ENCODE data around the gene CENPB.

Gene CENPB

DNA sequence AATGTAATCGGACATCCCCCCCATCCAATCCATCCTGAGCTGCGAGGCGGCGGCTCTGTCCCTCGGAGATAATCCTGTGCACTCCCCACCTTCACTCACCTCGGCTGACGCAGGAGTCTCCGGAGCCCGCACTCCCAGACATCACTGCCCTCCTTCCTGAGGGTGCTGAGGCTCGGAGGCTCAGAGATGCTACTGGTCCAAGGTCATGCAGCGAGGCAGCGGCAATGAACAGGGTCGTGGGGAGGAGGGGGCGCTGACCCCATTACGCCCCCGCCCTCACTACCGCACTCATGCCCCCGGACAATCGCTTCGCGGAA is 19.5 kb downstream of the CENPB start:
- no peak for DNase-seq (ENCODE audit: low read depth, low spot score)

- no peak for DNase-seq (ENCODE audit: low read depth, low spot score)
Observed at GRCh38 chr20:3766422-3767109, 20.0 kb downstream of the CENPB start.

DNA sequence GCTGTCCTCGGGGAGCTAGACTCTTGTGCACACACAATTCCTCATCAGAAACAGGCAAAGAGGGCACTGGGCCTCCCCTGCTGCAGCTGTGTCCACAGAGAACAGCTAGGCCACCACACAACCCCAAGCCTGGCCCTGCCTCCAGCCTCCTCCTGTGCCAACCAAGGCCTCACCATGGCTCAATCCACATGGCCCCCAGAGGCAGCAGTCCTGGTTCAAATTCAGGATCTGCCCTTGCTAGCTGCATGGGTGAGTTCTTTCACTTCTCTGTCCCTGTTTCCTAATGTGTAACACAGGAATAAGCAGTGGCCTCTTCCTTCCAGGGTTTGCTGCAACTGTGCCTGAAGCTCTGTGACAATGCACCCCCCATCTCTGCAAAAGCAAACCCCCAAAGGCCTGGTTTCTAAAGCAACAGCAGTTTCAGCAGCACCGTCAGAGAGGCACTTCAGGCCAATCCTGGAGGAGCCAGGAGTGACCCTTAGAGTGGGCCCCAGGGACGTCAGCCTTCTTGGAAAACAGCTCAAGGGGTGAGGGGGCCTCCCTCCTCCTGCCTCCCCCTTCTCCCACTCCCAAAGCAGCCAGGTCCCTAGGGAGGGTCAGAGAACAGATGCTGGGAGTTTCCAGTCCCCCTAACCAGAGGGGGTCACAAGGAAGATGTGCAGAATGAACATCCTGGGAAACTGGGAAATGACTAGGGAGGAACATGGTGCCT is 21.2 kb downstream of the CENPB start:
- DNase-seq (ENCODE audit: low read depth, low spot score) = no peak

DNA sequence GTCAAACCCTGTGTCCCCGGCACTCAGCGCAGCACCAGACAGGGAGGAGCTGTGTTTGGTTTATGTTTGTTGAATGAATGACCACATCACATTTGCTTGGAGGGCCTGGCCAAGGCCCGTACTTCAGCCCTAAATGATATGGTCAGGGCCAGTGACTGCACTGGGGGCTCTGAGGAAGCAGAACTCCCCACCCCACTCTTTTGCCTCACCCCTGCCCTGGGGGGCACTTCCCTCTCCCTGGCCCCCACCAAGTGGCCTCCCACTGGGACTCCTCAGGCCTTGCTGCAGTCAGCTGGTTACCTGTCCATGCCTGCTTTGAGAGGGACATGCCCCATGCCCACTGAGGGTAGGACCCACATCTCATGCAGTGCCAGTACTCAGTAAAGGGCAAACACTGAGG is 21.9 kb downstream of the CENPB start:
- DNase-seq (ENCODE audit: low read depth, low spot score) = no peak

DNA sequence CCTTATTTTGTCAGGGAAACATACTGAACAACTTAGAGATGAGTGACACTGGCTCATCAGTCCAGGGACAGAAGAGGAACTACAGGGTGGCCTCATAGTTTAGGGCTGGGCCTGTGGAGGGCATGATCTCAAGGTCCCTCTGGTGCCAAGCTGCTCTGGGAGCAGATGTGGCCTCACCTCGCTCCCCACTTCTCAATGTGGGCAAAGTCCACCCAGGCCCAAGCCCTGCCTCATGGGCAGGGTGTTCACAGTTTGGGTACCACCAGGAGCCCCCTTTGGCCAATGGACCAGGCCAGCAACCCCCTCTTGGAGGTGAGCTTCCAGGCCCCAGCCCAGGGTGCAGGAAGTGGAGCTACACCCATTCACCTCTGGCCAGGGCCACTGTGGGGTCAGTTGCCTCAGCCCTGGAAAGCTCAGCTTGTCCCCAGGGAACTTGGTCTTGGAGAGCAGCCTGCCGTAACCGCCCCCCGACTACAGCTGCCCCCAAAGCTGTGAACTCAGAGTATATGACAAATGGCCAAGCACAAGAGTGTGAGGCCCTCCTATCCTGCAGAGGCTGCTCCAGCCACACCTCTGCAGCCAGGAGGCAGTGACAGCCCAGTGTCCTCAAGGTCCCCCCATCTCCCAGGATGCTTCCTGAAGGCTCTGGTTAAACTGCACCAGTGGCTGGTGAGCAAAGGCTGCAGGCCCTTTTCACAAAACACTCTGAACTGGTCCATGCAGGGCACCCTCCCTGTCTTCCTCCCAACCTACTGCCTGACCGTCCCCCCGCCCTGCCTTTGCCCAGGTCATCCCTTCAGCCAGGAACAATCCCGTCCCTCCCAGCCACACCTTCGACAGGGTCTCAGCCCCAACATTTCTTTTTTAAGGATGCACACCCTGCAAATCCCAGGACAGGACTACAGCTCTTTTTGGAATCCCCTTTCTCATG is 22.6 kb downstream of the CENPB start:
- no peak for DNase-seq (ENCODE audit: low read depth, low spot score)

DNA sequence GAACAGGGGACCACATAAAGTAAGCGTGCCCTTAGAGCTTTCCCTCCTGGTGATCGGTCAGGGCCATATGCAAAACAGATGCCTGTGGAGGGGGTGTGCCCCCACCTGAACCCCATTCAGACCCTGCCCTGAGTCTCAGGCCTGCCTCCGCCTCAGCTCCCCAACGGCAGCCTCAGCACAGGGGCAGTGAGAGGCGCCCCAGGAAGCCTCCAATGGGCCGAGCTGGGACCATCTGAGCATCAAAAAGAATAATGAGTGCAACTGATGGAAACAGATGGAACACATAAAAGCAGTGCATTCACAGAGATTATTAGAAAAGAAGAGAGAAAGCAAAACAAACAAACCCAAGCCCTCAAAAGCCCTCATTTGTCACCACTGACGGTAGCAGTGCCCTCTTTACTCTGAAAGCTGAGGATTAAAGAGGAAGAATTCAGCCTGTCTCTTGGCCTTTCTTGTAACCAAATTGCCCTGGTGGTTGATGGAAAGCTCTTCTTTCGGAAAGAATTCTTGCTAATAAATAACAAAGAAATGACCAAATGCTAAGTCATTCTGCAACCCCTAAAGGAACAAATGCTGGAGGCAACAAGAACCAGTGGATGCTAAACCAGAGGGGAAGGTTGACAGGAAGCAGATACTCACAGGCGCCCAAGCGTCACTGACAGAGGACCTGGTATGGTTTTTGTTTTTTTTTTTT is 25.7 kb downstream of the CENPB start:
- no peak for DNase-seq (ENCODE audit: low read depth, low spot score)

DNA sequence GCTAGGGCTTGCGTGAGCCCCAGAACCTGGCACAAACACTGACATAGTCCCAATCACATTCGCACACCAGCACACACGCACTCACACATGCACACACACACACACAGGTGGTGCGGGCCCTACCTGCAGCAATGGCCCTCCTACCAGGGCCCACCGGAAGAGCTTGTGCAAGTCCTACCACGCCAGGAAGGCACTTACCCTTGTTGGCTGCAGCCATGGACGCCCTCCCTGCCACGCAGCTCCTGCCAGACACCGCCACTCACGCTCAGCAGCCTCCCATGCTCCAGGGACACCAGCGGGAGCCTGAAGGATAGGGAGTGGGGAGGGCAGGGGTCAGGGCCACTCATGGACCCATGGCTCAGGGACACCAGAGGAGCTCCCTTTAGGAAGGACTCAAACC is 26.7 kb downstream of the CENPB start:
- no peak for DNase-seq (ENCODE audit: low read depth, low spot score)

- DNase-seq (ENCODE audit: low read depth, low spot score) = no peak
Observed at GRCh38 chr20:3759316-3759823, 27.2 kb downstream of the CENPB start.

- DNase-seq (ENCODE audit: low read depth, low spot score) = no peak
Observed at GRCh38 chr20:3758566-3758965, 28.0 kb downstream of the CENPB start.

- DNase-seq (ENCODE audit: low read depth, low spot score) = no peak
Observed at GRCh38 chr20:3757268-3757667, 29.3 kb downstream of the CENPB start.

- no peak for DNase-seq (ENCODE audit: low read depth, low spot score)
Observed at GRCh38 chr20:3755814-3756480, 30.6 kb downstream of the CENPB start.

DNA sequence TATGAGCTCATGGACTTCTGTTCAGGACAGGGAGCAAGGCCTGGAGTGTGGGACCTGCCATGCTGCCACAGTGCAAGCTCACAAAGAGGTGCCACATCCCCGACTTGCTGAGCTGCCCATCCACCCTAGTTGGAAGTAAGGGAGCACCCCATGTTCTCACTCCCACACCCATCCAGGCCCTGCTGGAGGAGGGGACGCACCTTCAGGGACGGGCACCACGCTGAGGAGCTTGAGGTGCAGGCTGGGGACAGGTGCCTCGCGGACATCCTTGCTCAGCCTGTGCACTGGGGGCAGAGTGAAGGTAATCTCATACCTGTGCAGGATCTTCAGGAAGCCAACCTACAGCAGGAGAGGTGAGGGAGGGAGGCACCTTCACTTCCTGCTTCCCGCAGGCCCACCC is 31.3 kb downstream of the CENPB start:
- DNase-seq (ENCODE audit: low read depth, low spot score) = no peak

DNA sequence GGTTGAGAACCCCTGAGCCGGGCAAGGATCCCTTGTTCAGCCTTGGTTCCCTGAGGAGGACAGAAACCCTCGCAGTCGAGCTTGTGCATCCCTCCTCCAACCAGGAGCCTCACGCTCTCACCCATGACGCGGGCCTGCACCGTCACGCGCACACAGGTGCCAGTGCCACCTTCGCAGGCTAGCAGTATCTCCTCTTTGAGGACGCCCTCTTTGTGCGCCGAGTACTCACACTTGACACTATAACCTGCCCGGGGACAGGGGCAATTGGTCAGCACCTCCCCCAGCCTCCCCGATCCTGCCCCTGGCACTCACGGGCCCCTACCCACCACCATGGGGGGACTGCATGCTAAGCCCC is 32.3 kb downstream of the CENPB start:
- DNase-seq (ENCODE audit: low read depth, low spot score) = no peak

DNA sequence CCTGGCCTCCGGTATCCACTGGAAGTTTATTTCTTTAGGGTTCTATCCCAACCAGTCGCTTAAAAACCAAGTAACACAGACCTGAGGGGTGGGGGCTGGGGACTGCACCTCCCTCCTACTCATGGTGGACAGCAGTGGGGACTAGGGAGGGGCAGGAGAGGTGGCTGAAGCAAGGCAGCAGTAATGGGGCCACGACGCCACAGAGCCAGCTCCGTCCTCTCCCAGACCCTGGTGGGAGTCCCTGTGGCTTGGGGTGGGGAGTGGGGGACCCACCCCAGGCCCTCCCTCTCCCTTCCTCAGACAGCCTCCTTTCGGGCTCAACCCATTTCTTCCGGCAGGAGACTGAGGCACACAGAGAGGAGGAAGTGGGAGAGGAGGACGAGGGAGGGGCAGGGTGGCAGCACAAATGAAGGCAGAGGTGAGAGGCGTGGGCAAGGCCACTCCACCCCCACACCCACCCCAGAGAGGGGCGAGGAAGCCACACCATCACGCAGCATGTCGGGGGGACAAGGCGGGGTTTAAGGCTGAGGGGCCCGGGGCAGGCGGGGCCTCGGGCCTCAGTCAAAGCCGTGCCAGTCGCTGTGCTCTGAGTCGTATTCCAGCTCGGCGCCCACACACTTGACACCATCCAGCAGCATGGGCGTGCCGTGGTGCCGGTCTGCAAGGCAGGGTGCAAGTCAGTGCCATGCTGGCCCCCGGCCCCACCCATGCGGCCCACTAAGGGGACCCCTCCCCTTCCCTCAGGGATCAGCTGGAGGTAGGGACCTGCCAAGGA is 32.9 kb downstream of the CENPB start:
- no peak for DNase-seq (ENCODE audit: low read depth, low spot score)

- DNase-seq (ENCODE audit: low read depth, low spot score) = no peak
Observed at GRCh38 chr20:3753098-3753497, 33.4 kb downstream of the CENPB start.

DNA sequence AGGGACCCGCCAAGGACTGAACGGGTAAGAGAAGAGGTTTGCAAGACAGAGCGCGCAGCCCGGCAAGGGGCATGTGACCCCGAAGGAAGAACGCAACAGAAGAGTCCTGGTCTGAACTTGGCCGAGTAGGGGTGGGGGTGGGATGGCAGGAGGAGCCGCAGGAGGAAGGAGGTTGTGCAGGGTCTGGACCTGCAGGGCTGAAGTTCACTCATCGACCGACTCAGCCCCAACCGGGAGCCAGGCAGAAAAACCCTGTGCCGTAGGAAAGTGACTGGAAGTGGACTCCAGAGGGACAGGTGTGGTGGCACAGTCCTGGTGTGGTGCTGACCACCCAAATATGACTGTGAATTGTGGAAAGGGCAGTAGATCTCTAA is 34.2 kb downstream of the CENPB start:
- DNase-seq (ENCODE audit: low read depth, low spot score) = no peak

GRCh38 chr20:3751675-3752385 is 34.7 kb downstream of the CENPB start:
- no peak for DNase-seq (ENCODE audit: low read depth, low spot score)

DNA sequence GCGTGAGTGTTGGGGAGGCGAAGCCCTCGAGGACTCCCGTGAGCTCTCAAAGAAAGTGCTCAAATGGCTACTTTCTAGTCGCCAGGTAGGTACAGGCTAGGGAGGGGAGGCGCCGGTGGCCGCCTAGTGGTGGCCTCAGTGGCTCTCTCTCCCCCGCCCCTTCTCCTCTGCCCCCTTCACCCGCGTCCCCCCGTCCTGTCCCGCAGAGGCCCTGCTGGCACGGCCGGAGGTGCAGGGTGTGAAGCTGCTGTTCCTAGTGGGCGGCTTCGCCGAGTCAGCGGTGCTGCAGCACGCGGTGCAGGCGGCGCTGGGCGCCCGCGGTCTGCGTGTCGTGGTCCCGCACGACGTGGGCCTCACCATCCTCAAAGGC is 35.2 kb downstream of the CENPB start:
- no peak for DNase-seq (ENCODE audit: low read depth, low spot score)

DNA sequence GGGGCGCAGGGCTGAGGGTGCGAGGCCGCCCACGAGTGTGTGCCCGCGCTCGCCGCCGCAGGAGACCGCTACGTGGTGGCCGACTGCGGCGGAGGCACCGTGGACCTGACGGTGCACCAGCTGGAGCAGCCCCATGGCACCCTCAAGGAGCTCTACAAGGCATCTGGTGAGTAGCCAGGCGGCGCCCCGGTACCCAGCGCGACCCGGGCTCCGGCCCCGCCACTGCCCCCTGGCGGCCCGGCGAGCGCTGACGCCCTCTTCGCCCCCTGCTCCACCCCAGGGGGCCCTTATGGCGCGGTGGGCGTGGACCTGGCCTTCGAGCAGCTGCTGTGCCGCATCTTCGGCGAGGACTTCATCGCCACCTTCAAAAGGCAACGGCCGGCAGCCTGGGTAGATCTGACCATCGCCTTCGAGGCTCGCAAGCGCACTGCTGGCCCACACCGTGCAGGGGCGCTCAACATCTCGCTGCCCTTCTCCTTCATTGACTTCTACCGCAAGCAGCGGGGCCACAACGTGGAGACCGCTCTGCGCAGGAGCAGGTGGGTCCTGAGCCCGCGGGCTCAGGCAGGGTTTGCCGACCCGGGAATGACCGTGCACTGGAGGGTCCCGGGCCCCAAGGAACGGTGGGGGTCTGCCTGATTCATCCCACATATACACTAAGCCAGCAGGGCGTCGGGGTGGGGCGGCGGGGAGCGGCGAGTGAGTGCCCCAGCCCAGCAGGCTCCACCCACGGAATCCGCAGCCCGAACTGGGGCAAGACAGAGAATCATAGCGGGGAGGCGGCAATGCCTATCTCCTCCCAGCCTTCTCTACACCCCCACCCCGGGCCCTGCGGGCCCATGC is 36.6 kb downstream of the CENPB start:
- DNase-seq (ENCODE audit: low read depth, low spot score) = no peak
